NB4 (cell line): Measurements from ENCODE around the gene SERPINE2.

Source experiments
- MYC ChIP-seq: IDR thresholded peaks from 2 replicates; pipeline ENCODE4 v1.6.1; 2011; ENCODE audit warnings: low read depth, low read length
- POLR2A ChIP-seq: IDR thresholded peaks from 2 replicates; pipeline ENCODE4 v1.6.1; 2011; ENCODE audit warnings: mild to moderate bottlenecking; ENCODE audit not compliant: insufficient read length; ENCODE audit errors: extremely low read depth
- TF ChIP-seq, protein P1 (sequence below): IDR thresholded peaks from one replicate; pipeline ENCODE4 v1.5.1; 2012; ENCODE audit warnings: low read depth, low read length

DNA sequence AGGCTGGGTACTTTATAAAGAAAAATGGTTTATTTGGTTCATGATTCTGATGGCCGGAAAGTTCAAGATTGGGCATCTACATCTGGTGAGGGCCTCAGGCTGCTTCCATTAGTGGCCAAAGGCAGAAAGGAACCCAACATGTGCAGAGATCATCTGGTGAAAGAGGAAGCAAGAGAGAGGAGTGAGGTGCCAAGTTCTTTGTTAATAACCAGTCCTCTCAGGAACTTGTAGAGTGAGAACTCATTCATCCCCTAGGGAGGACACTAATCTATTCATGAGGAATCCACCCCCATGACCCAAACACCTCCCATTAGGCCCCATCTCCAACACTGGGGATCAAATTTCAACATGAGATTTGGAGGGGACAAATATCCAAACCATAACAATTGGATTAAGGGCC lies 17.8 kb upstream of the SERPINE2 start:
- TF ChIP-seq MYC (no peak), POLR2A (no peak)
- TF ChIP-seq, protein P1, sequence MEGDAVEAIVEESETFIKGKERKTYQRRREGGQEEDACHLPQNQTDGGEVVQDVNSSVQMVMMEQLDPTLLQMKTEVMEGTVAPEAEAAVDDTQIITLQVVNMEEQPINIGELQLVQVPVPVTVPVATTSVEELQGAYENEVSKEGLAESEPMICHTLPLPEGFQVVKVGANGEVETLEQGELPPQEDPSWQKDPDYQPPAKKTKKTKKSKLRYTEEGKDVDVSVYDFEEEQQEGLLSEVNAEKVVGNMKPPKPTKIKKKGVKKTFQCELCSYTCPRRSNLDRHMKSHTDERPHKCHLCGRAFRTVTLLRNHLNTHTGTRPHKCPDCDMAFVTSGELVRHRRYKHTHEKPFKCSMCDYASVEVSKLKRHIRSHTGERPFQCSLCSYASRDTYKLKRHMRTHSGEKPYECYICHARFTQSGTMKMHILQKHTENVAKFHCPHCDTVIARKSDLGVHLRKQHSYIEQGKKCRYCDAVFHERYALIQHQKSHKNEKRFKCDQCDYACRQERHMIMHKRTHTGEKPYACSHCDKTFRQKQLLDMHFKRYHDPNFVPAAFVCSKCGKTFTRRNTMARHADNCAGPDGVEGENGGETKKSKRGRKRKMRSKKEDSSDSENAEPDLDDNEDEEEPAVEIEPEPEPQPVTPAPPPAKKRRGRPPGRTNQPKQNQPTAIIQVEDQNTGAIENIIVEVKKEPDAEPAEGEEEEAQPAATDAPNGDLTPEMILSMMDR, result no peak
